Measurements from ENCODE around the gene RARRES1. TPM values are rescaled to one million over a fixed set of nuclear protein-coding genes. Genes with fewer than 3 reads are reported as not detected.

The RARRES1 gene
- total RNA-seq, 2 experiments from 2014 or later, result not detected

- POLR2A ChIA-PET, result interaction anchor here (0.9 to 1.2 kb wide), 3 partner anchors 14 to 132 kb away, joined by 3 to 6 read pairs (median 3); partner anchors contain the start of gene GFM1
These were observed 72.6 kb downstream of the RARRES1 start for GRCh38 chr3:158659454-158660237.

GRCh38 chr3:158658889-158659288 lies 73.4 kb downstream of the RARRES1 start:
- ChIA-PET CTCF (interaction anchor here (0.5 to 2.1 kb wide), 4 partner anchors 9 to 133 kb away, joined by 3 to 9 read pairs (median 4); partner anchors contain the start of genes GFM1 and LXN), POLR2A (interaction anchor here (0.9 to 1.2 kb wide), 2 partner anchors 13 to 133 kb away, joined by 3 to 6 read pairs; no protein-coding TSS in a partner anchor)

More at GRCh38 chr3:158659454-158660237, 72.6 kb downstream of the RARRES1 start:
- CTCF ChIA-PET, result interaction anchor here (0.5 to 2.1 kb wide), 7 partner anchors 9 to 132 kb away, joined by 3 to 9 read pairs (median 4); partner anchors contain the start of genes GFM1 and LXN

- ChIA-PET CTCF (no interaction called here), POLR2A (no interaction called here)
These were observed 79.8 kb downstream of the RARRES1 start for GRCh38 chr3:158652463-158652862.

GRCh38 chr3:158651192-158651591 lies 81.1 kb downstream of the RARRES1 start:
- ChIA-PET CTCF (no interaction called here), POLR2A (no interaction called here)

GRCh38 chr3:158649791-158650190 lies 82.5 kb downstream of the RARRES1 start:
- ChIA-PET CTCF (no interaction called here), POLR2A (no interaction called here)

Other genes with a start within 250 kb of the RARRES1 start
- gene MLF1, start 161.3 kb downstream of the RARRES1 start, total RNA-seq, result 1 to 10 TPM; 2.8 to 4.7 TPM
- gene GFM1, start 87.9 kb downstream of the RARRES1 start, total RNA-seq, result 10 to 100 TPM; 87.6 to 88.5 TPM
- 1 to 10 TPM; 5.3 to 5.9 TPM for gene LXN, start 59.8 kb downstream of the RARRES1 start, total RNA-seq
- 10 to 100 TPM; 22.7 to 27.5 TPM for gene MFSD1, start 69.6 kb upstream of the RARRES1 start, total RNA-seq

All from activated CD8-positive, alpha-beta memory T cell treated with anti-CD3 and anti-CD28 coated beads for 36 hours (primary cell).